ENCODE results near the gene SAMD4B.
"Not testable (repeated sequence)": the region's sequence is repeated elsewhere in the genome, so short reads cannot be mapped to it uniquely, and the experiment has no call there.

The SAMD4B gene

DNA sequence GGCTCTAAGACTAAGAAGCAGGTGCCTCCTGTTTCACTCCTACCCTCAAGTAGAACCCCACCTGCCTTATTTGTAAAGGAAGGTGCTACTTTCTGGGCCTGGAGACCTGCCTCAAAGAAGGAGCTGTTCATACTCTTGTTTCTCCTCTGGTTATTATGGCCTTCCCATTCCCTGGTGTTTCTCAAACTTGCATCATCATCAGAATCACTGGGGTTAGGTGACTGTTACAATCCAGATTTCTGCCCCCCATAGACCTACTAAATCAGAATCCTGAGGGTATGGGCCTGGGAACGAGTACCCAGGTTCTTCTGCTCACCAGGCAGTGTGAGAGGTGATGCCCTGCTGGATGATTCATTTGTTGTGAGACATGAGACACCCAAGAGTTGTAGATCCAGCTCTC lies 18.4 kb downstream of the SAMD4B start:
- Histone ChIP-seq H3K9ac (ENCODE audit: low read depth, low read length) (no peak overlapping the region), H3K36me3 (ENCODE audit: insufficient read depth, low read length) (peaks cover 29% of the 10 kb centered on the region), H3K9me3 (ENCODE audit: control insufficient read depth, insufficient read depth, low read length) (no peaks in the 10 kb centered on the region), H3K4me1 (ENCODE audit: insufficient read depth, low read length) (no peaks in the 10 kb centered on the region)

DNA sequence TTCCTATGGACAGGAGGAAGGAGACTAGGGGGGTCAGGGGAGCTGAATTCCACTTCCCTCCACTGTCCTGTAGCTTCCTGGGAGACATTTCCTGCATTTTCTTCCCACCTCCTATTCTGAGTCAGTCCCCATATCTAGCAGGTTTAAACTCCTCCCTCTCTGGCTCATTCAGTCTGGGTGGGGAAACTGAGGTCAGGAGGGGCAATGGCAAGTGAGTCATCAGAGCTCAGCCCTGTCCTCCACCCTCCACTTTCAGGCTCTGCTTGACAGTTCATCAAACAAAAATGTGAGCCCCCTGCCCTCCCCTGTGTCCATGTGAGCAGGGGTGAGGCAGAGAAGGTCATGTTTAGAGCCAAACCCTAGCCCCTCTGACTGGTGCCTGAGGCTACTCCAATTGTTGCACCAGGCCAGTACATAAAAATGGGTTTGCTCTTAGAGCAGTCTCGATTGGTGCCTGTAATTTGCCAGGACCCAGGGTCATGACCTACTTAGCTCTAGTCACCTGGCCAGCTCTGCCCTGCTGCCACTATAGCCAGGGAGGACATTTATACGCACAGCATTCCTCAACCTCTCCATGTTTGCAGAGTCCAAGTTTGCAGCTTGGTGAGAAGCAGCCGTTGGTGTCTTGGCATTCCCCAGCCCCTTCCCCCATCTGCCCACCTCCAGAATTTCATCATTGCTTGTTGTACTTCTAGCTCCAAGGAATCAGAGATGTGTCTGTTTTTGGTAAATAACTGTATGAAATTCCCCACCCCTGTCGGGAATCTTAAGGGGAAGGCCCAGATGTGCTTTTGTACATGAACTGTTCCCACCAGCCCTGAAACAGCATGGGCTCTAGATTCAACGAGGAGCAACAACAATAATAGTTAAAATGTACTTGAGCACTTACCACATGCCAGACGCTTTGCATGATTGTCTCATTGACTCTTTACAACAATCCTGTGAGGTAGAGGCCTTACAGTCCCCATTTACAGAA lies 20.7 kb downstream of the SAMD4B start:
- Histone ChIP-seq H3K9ac (ENCODE audit: low read depth, low read length) (no peak overlapping the region), H3K9me3 (ENCODE audit: control insufficient read depth, insufficient read depth, low read length) (no peaks in the 10 kb centered on the region), H3K36me3 (ENCODE audit: insufficient read depth, low read length) (peaks cover 12% of the 10 kb centered on the region), H3K4me1 (ENCODE audit: insufficient read depth, low read length) (no peaks in the 10 kb centered on the region)

DNA sequence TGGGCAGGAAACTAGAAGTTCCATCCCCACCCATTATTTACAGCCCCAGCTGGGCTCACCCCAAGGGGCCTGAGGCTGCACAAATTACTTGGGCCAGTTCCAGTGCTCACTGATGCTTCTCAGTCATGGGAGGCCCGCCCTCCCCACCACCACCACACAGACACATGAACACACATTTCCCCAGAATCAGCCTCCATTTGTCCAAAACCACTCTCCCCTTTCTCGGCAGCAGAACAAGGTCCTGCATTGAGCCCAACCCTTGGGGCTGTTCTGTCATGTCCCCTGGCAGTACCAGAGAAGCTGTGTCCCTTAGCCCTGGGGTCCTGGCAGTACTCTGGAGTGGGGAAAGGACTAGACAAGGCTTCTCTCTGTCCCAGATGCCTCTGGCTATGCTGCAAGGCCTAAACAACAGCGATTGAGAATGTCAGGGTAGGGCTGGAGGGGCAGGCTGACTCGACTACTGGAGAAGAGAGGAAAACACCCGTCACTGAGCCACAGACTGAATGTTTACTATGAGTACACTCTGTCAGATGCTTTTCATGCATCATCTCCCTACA lies 21.8 kb downstream of the SAMD4B start:
- no peak overlapping the region for H3K9ac ChIP-seq (ENCODE audit: low read depth, low read length)
- H3K36me3 ChIP-seq (ENCODE audit: insufficient read depth, low read length): peaks cover 12% of the 10 kb centered on the region
- no peaks in the 10 kb centered on the region for H3K4me1 ChIP-seq (ENCODE audit: insufficient read depth, low read length)
- H3K9me3 ChIP-seq (ENCODE audit: control insufficient read depth, insufficient read depth, low read length): no peaks in the 10 kb centered on the region

DNA sequence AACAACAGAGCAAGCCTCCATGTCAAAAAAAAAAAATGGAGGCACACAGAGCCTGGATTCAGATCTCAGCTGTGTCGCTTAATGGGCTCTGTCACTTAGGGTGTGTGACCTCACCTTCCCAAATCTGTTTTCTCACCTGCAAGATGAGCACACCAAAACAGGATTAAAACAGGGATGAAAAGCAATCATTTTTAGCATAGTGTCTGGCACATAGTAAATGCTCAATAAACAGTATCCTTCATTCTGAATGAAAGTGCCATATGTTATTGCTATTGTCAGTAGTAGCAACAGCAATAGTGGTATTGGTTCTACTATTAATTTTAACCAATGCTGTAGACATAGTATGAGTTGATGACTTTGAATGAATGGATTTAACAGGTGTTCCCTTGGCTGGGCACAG lies 23.3 kb downstream of the SAMD4B start:
- H3K9me3 ChIP-seq (ENCODE audit: control insufficient read depth, insufficient read depth, low read length): no peaks in the 10 kb centered on the region
- H3K9ac ChIP-seq (ENCODE audit: low read depth, low read length): no peak overlapping the region
- H3K36me3 ChIP-seq (ENCODE audit: insufficient read depth, low read length): peaks cover 10% of the 10 kb centered on the region
- H3K4me1 ChIP-seq (ENCODE audit: insufficient read depth, low read length): no peaks in the 10 kb centered on the region

DNA sequence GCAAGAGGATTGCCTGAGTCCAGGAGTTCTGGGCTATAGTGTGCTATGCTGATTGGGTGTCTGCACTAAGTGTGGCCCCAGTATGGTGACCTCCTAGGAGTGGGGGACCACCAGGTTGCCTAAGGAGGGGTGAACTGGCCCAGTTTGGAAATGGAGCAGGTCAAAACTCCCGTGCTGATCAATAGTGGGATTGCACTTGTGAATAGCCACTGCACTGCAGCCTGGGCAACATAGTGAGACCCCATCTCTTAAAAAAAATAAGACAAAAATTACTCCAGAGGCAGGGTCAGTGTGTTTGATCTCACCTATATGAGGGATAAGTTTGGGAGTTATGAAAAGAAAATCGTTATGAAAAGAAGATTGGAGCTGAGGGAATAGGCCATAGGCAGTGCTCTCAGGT lies 27.0 kb downstream of the SAMD4B start:
- no peak overlapping the region for H3K9ac ChIP-seq (ENCODE audit: low read depth, low read length)
- no peaks in the 10 kb centered on the region for H3K4me1 ChIP-seq (ENCODE audit: insufficient read depth, low read length)
- peaks cover 8% of the 10 kb centered on the region for H3K36me3 ChIP-seq (ENCODE audit: insufficient read depth, low read length)
- no peaks in the 10 kb centered on the region for H3K9me3 ChIP-seq (ENCODE audit: control insufficient read depth, insufficient read depth, low read length)

DNA sequence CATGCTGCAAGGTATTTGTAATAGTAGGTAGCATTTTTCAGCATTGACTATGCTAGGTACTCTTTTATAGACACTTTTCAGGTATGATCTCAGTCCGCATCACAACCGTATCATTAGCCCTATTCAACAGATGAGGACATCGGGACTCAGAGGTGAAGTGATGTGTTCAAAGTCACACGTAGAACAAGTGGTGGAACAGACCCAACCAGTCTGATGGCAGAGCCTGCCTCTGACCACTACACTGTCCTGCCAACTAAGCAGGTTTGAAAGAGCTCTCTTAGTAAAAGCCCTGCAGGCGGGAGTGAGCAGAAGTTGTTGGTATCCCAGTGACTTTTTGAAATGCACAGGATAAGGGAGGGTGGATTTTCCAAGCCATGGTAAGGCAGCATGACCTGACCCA lies 28.5 kb downstream of the SAMD4B start:
- H3K4me1 ChIP-seq (ENCODE audit: insufficient read depth, low read length): no peaks in the 10 kb centered on the region
- no peaks in the 10 kb centered on the region for H3K9me3 ChIP-seq (ENCODE audit: control insufficient read depth, insufficient read depth, low read length)
- peaks cover 8% of the 10 kb centered on the region; the same call in 1 of the 2 replicates for H3K36me3 ChIP-seq (ENCODE audit: insufficient read depth, low read length)
- no peak overlapping the region for H3K9ac ChIP-seq (ENCODE audit: low read depth, low read length)

DNA sequence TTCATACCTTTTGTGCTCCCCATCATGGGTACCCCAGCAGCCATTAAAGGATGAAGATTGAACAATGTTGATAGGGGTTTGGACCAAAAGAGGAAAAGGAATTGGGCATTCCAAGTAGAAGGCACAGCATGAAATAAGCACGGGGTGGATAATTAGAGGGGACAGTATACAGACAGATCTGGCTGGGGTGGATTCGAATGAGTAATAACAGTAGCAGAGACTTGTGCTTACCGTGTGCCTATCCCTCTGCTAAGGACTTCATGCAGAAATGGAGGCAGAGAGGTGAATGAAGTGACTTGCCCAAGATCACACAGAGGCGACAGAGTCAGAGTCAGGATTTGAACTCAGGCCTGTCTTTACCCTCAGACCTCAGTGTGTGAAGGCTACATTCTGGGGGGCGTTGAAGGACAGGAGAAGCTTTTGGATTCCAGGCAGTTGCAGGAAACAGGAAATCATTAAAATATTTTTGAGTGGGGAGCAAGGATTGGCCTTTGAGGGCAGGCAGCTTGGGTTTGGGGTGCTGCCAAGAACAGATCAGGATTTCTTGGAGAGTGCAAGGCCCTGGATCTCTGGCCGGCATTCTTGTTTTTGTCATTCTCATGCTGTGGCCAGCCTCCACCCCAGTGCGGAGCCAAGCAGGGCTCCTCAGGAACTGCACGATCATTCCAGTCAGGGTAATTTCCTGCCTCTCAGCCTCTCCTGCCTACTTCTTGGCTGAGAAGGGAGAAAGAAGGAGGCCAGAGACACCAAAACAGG lies 30.0 kb downstream of the SAMD4B start:
- H3K36me3 ChIP-seq (ENCODE audit: insufficient read depth, low read length): peaks cover 19% of the 10 kb centered on the region

DNA sequence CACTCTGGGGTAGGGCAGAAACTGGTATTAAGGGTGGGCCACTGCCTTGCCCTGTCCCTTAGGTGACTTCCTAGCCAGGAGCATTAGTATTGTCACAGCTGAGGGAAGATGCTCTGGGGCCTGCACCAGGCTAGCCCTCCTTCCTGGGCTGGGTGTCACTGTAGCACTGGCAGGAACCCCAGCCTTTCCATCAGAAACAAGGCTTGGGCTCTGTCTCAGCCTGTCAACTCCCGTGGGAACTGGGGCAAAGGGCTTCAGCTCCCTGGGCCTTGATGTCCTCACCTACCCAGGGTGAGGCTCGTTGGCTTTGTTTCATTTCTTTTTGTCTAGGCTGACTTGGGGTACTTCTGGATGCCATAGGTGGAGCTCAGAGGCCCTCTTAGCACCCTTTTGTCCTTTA lies 30.7 kb downstream of the SAMD4B start:
- Histone ChIP-seq H3K36me3 (ENCODE audit: insufficient read depth, low read length) (peaks cover 23% of the 10 kb centered on the region), H3K9ac (ENCODE audit: low read depth, low read length) (no peak overlapping the region), H3K4me1 (ENCODE audit: insufficient read depth, low read length) (no peaks in the 10 kb centered on the region)

More for the DNA sequence above, 30.0 kb downstream of the SAMD4B start:
- H3K4me1 ChIP-seq (ENCODE audit: insufficient read depth, low read length): no peaks in the 10 kb centered on the region
- H3K9me3 ChIP-seq (ENCODE audit: control insufficient read depth, insufficient read depth, low read length): no peaks in the 10 kb centered on the region
- H3K9ac ChIP-seq (ENCODE audit: low read depth, low read length): no peak overlapping the region

DNA sequence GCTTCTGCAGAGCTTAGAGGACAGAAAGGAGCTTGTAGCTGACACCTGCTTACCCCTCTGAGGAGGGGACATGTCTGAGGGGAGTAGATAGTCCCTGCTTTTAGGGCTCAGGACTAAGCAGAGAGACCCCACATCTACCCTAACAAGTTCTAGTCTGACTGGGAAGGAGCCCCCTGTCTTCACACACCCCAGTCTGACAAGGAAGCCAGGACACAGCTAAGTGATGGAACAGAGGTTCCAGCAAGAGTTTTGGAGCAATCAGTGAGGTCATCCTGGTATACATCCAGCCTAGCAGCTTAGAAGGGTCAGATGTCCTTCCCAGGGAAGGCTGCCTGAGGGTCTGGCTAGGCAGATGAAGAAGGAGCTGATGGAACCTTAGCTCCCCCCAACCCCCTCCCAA lies 33.7 kb downstream of the SAMD4B start:
- peaks cover 24% of the 10 kb centered on the region for H3K36me3 ChIP-seq (ENCODE audit: insufficient read depth, low read length)

More for the DNA sequence above, 30.7 kb downstream of the SAMD4B start:
- H3K9me3 ChIP-seq (ENCODE audit: control insufficient read depth, insufficient read depth, low read length): no peaks in the 10 kb centered on the region

DNA sequence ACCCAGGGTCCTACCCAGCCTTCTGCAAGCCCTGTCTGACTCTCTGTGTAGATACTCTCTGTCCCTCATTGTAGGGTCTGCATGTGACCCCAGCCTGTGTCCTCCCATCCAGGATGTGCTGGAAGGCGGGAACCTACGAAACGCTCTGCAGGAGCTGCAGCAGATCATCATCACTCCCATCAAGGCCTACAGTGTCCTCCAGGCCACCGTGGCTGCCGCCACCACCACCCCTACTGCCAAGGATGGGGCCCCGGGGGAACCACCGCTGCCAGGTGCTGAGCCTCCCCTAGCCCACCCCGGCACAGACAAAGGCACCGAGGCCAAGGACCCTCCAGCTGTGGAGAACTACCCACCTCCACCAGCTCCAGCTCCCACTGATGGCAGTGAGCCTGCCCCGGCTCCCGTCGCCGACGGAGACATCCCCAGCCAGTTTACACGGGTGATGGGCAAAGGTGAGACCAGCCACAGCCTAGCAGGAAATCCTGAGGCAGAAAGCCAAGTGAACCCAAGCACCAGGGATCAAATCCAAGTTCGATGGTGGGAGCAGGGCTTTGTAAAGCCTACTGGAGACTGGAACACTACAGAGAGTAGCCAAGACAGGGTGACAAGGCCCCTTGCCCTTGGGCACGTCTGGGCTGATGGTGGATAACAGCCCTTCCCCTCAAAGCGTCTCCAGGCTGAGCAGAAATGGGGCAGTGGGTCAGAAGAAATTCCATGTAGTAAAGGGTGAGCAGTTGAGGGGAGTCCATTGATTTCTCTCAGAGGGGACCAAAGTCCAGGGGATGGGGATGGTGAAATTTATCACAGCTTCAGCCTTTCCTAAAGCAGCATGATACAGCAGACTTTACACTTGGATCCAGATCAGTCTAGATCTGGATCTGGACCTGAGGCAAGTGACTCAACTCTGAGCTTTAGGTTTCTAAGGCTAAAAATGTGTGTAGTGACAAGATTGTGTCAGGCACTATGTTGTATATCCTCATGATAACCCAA lies 35.4 kb downstream of the SAMD4B start:
- Histone ChIP-seq H3K36me3 (ENCODE audit: insufficient read depth, low read length) (peaks cover 21% of the 10 kb centered on the region), H3K9me3 (ENCODE audit: control insufficient read depth, insufficient read depth, low read length) (no peaks in the 10 kb centered on the region), H3K9ac (ENCODE audit: low read depth, low read length) (no peak overlapping the region), H3K4me1 (ENCODE audit: insufficient read depth, low read length) (no peaks in the 10 kb centered on the region)

More for the DNA sequence above, 33.7 kb downstream of the SAMD4B start:
- Histone ChIP-seq H3K4me1 (ENCODE audit: insufficient read depth, low read length) (no peaks in the 10 kb centered on the region), H3K9ac (ENCODE audit: low read depth, low read length) (no peak overlapping the region), H3K9me3 (ENCODE audit: control insufficient read depth, insufficient read depth, low read length) (no peaks in the 10 kb centered on the region)

DNA sequence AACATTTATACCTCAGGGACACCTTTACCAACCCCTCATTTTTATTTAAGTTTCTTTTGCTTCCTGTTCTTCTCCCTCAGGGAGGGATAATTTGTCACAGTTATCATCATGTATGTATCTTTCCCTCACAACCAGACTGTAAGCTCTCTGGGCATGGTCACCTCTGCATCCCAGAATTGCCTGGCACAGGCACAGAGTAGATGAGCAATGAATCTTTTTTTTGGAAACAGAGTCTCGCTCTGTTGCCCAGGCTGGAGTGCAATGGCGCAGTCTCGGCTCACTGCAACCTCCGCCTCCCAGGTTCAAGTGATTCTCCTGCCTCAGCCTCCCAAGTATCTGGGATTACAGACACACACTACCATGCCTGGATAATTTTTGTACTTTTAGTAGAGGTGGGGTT lies 37.1 kb downstream of the SAMD4B start:
- H3K36me3 ChIP-seq (ENCODE audit: insufficient read depth, low read length): peaks cover 26% of the 10 kb centered on the region
- not testable (repeated sequence) for H3K9ac ChIP-seq (ENCODE audit: low read depth, low read length); H3K4me1 ChIP-seq (ENCODE audit: insufficient read depth, low read length); H3K9me3 ChIP-seq (ENCODE audit: control insufficient read depth, insufficient read depth, low read length)

DNA sequence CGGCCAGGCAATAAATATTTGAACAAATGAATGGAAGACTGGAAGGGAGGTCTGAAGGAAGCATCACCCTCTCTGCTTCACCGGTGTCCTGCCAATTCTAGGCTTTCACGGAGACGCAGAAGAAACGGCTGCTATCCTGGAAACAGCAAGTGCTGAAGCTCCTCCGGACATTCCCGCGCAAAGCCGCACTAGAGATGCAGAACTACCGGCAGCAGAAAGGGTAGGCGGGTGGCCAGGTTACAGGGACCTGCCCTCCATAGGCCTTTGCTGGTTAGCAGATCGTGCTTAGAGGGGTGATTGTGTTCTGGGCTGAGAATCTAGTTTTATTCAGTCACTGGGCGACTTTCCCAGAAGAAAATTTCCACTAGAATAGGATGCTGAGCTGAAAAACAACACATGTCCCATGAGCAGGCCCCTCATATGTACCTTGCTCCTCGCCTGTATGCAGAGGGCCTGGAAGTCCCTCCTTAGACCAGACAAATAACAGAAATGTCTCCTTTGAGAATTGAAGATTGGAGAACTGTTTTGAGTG lies 37.7 kb downstream of the SAMD4B start:
- H3K36me3 ChIP-seq (ENCODE audit: insufficient read depth, low read length): peaks cover 26% of the 10 kb centered on the region
- no peaks in the 10 kb centered on the region for H3K9me3 ChIP-seq (ENCODE audit: control insufficient read depth, insufficient read depth, low read length)
- H3K4me1 ChIP-seq (ENCODE audit: insufficient read depth, low read length): 0 out of 2 replicates have a peak, but pooled peaks cover under 1% of the 10 kb centered on the region
- no peak overlapping the region for H3K9ac ChIP-seq (ENCODE audit: low read depth, low read length)
